ENCODE measurements around the gene NDUFA8.

Gene NDUFA8

GRCh38 chr9:122126331-122127261, 33.0 kb downstream of the NDUFA8 start:
- H3K27ac ChIP-seq = no peak overlapping the region

DNA sequence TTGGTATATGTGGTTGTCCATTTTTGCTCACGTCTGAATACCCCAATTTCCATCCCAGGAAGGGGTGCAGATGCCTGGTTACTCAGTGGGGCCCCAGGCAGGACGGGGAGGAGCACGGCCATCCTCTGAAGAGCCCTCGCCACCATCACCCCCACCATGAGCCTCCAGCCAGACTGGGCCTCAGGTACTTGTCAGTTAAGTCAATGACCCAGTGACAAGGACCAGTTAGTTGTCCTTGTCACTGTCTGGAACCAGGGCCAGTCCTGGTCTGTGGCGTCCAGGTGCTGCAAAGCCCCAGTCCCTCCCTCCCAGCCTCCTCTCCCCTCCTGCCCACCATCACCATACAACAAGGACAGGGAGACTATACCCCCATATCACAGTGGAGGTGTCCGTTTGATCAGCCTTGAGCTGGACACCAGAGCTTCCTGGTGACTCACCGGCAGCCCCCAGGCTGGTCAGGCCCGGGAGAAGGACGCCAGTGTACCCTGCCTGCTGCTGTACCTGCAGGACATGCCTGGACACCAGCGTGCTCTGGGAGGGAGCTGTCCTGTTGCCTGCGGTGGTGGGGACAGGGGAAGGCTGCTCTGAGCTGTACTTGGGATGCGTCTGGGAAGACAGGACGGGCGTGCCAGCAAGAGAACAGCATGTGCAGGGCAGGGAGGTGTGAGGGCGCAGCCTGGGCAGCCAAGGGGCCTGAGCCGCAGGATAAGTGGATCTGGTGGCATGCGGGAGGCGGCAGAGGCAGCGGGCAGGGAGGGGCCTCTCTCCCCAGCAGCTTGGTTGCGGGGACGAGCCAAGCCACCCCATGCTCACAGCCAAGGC, 33.9 kb downstream of the NDUFA8 start:
- DNase-seq = peak in 1 of 2 donors; percentile 61
- no peak overlapping the region for H3K27ac ChIP-seq

More at GRCh38 chr9:122126331-122127261, 33.0 kb downstream of the NDUFA8 start:
- TF ChIP-seq, protein P1, sequence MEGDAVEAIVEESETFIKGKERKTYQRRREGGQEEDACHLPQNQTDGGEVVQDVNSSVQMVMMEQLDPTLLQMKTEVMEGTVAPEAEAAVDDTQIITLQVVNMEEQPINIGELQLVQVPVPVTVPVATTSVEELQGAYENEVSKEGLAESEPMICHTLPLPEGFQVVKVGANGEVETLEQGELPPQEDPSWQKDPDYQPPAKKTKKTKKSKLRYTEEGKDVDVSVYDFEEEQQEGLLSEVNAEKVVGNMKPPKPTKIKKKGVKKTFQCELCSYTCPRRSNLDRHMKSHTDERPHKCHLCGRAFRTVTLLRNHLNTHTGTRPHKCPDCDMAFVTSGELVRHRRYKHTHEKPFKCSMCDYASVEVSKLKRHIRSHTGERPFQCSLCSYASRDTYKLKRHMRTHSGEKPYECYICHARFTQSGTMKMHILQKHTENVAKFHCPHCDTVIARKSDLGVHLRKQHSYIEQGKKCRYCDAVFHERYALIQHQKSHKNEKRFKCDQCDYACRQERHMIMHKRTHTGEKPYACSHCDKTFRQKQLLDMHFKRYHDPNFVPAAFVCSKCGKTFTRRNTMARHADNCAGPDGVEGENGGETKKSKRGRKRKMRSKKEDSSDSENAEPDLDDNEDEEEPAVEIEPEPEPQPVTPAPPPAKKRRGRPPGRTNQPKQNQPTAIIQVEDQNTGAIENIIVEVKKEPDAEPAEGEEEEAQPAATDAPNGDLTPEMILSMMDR (IDR thresholded peaks at IDR 0.05) = no peak
- H3K4me3 ChIP-seq = peak overlapping the region in 1 of 2 donors; percentile 37
- intact Hi-C loops (cut with DNase I; ENCODE audit: low total_unique reads) = loop anchor here (2.0 to 10.0 kb wide), 2 partner anchors 222 to 328 kb away; no protein-coding TSS in a partner anchor
- H3K4me1 ChIP-seq = peaks cover 0 to 31% (median 17%) of the 10 kb centered on the region in 4 donors
- DNase-seq = peak in 1 of 2 donors; percentile 58
- H3K27me3 ChIP-seq = peaks cover 3 to 40% of the 10 kb centered on the region in 2 donors
- H3K36me3 ChIP-seq = no peaks in the 10 kb centered on the region
- no peaks in the 10 kb centered on the region for H3K9me3 ChIP-seq

DNA sequence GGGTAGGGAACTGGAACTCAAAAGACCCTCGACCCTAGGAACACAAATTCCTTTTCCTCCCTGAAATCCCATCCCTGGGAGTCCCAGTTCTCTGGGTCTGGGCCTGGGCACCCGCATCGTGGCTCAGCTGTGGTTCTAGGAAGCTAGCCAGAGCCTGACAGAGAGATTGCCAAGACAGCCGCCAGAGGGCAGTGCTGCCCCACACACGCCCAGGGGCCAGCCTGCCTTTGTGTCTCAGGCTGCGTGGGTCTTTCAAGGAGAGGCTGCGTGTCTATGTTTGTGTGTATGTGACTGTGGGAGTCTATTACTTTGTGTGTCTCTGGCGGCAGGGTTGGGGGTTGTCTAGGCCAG, 34.4 kb downstream of the NDUFA8 start:
- TF ChIP-seq, protein P1 (IDR thresholded peaks at IDR 0.05) = peak; percentile 94 to 95
- peaks cover 3 to 40% of the 10 kb centered on the region in 2 donors for H3K27me3 ChIP-seq
- H3K36me3 ChIP-seq = no peaks in the 10 kb centered on the region
- DNase-seq = peak; percentile 68 to 84
- no peaks in the 10 kb centered on the region for H3K9me3 ChIP-seq
- no peak overlapping the region for H3K4me3 ChIP-seq
- no peak overlapping the region for H3K27ac ChIP-seq
- H3K4me1 ChIP-seq = peaks cover 0 to 27% (median 17%) of the 10 kb centered on the region in 4 donors
- intact Hi-C loops (cut with DNase I; ENCODE audit: low total_unique reads) = loop anchor here (10.0 kb wide), 1 partner anchor 330 kb away; no protein-coding TSS in a partner anchor

More for the DNA sequence above, 33.9 kb downstream of the NDUFA8 start:
- H3K36me3 ChIP-seq = no peaks in the 10 kb centered on the region
- TF ChIP-seq, protein P1 (IDR thresholded peaks at IDR 0.05) = no peak
- H3K9me3 ChIP-seq = no peaks in the 10 kb centered on the region
- peaks cover 3 to 40% of the 10 kb centered on the region in 2 donors for H3K27me3 ChIP-seq
- peak overlapping the region in 1 of 2 donors; percentile 37 for H3K4me3 ChIP-seq
- intact Hi-C loops (cut with DNase I; ENCODE audit: low total_unique reads) = loop anchor here (2.0 to 10.0 kb wide), 2 partner anchors 223 to 329 kb away; no protein-coding TSS in a partner anchor
- H3K4me1 ChIP-seq = peaks cover 0 to 27% (median 17%) of the 10 kb centered on the region in 4 donors

DNA sequence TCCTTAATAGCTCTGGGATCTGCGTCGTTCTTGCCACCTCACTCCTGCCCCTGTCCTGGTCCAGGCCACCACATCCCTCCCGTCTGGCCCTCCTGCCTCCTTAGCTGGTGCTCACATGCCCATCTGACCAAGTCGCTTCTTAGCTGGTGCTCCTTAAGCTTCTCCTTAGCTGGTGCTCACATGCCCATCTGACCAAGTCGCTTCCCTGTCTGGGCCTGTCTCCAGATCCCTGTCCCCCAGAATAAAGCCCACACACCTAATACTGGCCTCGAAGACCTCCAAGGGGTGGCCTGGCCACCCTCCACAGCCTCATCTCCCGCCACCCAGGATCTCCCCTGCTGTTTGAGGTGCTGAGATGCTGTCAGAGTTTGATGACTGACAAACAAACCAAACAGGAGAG, 35.1 kb downstream of the NDUFA8 start:
- Histone ChIP-seq H3K4me3 (no peak overlapping the region), H3K27ac (no peak overlapping the region), H3K36me3 (no peaks in the 10 kb centered on the region), H3K4me1 (peaks cover 0 to 27% (median 17%) of the 10 kb centered on the region in 4 donors), H3K9me3 (no peaks in the 10 kb centered on the region), H3K27me3 (peaks cover 3 to 40% of the 10 kb centered on the region in 2 donors)
- DNase-seq = peak in 1 of 2 donors; percentile 56
- TF ChIP-seq, protein P1 (IDR thresholded peaks at IDR 0.05) = no peak
- intact Hi-C loops (cut with DNase I; ENCODE audit: low total_unique reads) = loop anchor here (10.0 kb wide), 1 partner anchor 330 kb away; no protein-coding TSS in a partner anchor

GRCh38 chr9:122124048-122124447, 35.5 kb downstream of the NDUFA8 start:
- no peaks in the 10 kb centered on the region for H3K36me3 ChIP-seq
- intact Hi-C loops (cut with DNase I; ENCODE audit: low total_unique reads) = loop anchor here (10.0 kb wide), 1 partner anchor 331 kb away; no protein-coding TSS in a partner anchor
- no peak for DNase-seq
- no peak overlapping the region for H3K4me3 ChIP-seq
- H3K27ac ChIP-seq = no peak overlapping the region
- H3K9me3 ChIP-seq = no peaks in the 10 kb centered on the region
- H3K4me1 ChIP-seq = peaks cover 0 to 27% (median 17%) of the 10 kb centered on the region in 4 donors
- TF ChIP-seq, protein P1 (IDR thresholded peaks at IDR 0.05) = no peak
- H3K27me3 ChIP-seq = peaks cover 3 to 40% of the 10 kb centered on the region in 2 donors

All from tibial artery (tissue), 4 donors.